Mammary epithelial cell (primary cell): ENCODE measurements around the gene ANKRD10.

ENCODE experiments used
- EZH2 ChIP-seq: IDR thresholded peaks from 2 replicates; pipeline ENCODE4 v1.6.1; 2012; ENCODE audit warnings: low read length, inconsistent platforms, borderline replicate concordance
- TF ChIP-seq, protein P1 (sequence below), 2 donors: IDR thresholded peaks in 1 of 2; conservative IDR thresholded peaks in 1 of 2; 2 replicates each; pipeline ENCODE4 v1.5.1; 2011 to 2012; ENCODE audit warnings: inconsistent platforms in 2 of 2, low read length in 2 of 2, mild to moderate bottlenecking in 2 of 2, control low read depth in 1 of 2, low read depth in 1 of 2; ENCODE audit not compliant: insufficient read depth in 1 of 2; ENCODE audit errors: extremely low read depth in 1 of 2

GRCh38 chr13:110944968-110945927 is 30.4 kb upstream of the ANKRD10 start:
- TF ChIP-seq, protein P1, sequence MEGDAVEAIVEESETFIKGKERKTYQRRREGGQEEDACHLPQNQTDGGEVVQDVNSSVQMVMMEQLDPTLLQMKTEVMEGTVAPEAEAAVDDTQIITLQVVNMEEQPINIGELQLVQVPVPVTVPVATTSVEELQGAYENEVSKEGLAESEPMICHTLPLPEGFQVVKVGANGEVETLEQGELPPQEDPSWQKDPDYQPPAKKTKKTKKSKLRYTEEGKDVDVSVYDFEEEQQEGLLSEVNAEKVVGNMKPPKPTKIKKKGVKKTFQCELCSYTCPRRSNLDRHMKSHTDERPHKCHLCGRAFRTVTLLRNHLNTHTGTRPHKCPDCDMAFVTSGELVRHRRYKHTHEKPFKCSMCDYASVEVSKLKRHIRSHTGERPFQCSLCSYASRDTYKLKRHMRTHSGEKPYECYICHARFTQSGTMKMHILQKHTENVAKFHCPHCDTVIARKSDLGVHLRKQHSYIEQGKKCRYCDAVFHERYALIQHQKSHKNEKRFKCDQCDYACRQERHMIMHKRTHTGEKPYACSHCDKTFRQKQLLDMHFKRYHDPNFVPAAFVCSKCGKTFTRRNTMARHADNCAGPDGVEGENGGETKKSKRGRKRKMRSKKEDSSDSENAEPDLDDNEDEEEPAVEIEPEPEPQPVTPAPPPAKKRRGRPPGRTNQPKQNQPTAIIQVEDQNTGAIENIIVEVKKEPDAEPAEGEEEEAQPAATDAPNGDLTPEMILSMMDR (conservative IDR thresholded peaks at IDR 0.05 in 1 of 2, IDR thresholded peaks at IDR 0.05 in 1 of 2; ENCODE audit: extremely low read depth in 1 of 2, insufficient read depth in 1 of 2, low read depth in 1 of 2, low read length in 2 of 2) = no peak
- TF ChIP-seq EZH2 = no peak
